Activated CD8-positive, alpha-beta memory T cell treated with anti-CD3 and anti-CD28 coated beads for 4 hours (primary cell): ENCODE results near the gene CDK19.

Experiments
- DNase-seq, 2 donors: peaks; one replicate each; pipeline ENCODE4 v3.0.0-alpha.2; 2020; ENCODE audit warnings: low read depth in 2 of 2

CDK19 gene

DNA sequence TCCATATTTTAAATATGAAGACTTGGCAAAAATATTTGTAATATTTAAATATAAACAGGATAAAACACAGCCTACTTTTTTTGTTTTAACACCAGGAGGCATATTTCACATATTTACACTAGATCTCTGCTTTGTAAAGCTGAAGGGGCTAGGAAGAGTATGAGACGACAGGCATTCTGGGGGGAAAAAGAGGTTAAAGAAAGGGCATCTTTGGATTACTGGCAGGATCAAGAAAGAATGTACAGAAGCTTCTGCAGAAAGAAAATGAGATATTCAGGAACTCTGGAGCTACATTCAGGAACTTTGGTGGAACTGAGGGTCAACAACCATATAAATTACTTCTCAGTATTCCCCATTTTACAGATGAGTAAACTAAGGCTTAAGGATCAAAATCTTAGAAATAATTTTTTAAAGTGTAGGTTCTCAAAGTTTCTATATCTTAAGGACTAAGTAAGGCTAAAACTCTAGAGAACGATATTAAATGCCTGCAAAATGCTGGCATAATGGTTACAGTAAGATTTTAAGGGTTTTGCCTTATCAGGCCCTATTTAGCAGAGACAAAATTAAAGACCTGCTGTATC, 156.5 kb downstream of the CDK19 start:
- DNase-seq: no peak

DNA sequence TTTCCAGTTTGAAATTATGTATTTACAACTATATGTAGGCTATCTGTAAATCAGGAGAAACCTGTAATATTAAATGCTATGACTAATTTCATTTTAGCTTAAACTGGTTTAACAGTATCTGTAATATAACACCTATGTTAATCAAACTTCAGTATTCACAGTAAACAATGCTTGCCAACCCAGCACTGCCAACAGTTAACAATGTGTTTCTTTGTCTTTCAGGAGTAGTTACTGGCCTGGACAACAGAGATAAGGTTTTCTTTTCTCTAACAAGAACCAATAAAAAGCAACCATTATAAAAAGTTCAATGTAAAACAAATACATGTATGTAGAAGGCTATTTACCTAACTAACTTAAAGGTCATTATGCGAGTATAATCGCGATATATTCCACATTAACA, 158.8 kb downstream of the CDK19 start:
- no peak for DNase-seq

DNA sequence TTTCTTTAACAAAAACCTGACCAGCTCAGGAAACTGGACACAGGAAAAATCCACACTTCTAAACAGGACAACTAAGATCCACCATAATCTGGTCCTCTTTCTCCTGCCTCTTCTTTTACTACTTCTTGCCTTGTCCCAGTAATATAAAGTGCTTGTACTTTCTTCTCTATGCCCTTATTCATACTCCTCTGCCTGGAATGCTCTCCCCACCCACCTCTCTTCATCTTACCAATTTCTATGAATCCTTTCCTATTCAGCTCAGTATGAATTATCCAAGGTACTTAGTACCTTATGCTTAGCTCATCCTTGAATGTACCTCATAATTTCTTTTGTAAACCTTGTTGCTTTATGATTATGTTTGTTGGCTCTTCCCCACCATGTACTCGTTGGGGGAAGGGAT, 159.4 kb downstream of the CDK19 start:
- no peak for DNase-seq

DNA sequence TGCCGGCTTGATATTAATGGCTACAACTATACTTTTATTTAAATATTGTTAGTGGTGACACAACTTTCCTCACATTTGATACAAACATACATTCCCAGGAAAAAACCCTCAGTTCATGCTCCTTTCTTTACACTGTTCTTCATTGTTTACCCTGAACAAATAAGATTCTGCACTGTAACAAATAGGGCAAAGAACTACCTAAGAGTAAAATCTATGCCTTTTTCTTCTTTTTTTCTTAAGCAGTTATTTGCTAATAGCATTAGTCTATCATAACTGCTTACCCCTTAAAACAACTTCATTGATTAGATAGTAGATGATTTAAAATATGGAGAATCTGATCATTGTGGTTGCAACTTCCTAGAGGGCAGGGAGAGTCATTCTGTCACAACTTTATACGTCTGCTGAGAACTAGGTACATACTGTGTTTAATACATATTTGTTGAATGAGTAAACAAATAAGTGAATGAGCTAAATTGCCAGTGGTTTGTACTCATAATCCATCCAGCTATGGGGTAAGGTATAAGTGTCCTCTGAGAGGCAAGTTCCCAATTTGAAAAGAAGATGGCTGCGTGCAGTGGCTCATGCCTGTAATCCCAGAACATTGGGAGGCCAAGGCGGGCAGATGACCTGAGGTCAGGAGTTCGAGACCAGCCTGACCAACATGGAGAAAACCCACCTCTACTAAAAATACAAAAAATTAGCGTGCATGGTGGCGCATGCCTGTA, 161.0 kb downstream of the CDK19 start:
- DNase-seq: no peak

DNA sequence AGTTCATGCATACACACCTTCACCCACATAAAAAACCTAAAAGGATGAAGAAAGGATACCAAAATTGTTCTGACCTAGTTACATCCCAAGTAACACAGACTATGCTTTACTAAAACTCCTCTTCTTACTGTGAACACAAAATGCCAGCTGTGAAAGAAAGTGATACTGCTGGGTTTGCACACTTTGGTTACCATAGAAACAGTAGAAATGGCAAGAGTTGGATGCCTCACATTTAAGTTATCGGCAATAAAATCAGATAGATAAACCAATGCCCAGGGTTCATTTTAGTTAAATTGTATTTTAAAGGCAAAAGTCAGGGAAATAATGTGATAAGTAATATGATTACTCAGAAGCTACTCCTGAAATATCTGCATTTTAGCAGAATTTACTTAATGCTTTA, 161.9 kb downstream of the CDK19 start:
- no peak for DNase-seq

DNA sequence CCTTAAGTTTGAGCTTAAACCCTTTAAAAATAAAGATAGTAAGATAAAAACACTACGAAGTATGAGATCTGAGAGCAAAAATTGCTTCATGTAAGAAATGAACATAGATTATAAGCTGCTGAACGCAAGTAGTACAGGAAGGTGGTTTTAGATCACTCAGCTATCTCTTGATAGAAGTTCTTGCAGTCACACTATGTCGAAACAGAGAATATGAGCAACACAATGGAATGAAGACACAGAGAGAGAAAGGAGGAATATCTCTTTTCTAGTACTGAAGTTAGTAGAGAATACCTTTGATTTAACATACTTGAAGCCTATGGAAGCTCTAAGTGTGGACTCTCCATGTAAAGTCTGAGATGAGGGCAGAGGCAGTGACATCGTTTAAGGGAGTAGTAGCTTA, 162.7 kb downstream of the CDK19 start:
- no peak for DNase-seq

DNA sequence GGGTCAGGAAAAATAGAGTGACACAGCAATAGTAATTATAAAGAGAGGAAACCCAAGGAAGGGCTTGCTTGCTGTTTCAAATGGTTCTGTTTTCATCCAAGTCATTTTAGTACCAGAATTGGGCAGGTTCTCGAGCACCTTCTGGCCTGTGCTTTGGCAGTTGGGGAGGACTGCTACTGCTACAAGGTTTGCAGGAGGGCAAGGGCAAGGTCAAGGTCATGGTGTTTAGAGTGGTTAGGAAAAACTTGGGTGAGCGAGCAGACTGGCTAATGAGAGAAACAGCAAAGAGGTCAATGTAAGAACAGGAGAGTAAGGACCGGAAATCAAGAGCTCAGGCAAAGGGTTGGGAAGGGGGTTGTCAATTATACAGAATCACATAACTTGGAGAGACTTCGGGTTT, 164.5 kb downstream of the CDK19 start:
- DNase-seq: no peak

DNA sequence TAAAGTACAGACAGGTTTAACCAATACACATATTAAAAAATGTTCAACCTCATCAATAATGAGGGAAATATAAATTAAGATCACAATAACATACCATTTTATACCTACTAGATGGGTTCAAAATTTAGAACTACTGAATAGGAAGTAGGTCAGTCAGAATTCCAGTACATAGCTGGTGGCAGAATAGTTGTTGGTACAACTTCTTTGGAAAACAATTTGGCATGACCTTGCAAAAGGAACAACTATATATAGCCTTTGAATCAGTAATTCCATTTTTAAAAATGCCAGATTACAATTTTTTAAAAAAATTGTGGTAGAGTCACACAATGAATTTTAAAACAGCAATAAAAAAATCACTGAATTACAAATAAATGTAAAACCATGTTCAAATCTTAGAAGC, 165.6 kb downstream of the CDK19 start:
- no peak for DNase-seq

DNA sequence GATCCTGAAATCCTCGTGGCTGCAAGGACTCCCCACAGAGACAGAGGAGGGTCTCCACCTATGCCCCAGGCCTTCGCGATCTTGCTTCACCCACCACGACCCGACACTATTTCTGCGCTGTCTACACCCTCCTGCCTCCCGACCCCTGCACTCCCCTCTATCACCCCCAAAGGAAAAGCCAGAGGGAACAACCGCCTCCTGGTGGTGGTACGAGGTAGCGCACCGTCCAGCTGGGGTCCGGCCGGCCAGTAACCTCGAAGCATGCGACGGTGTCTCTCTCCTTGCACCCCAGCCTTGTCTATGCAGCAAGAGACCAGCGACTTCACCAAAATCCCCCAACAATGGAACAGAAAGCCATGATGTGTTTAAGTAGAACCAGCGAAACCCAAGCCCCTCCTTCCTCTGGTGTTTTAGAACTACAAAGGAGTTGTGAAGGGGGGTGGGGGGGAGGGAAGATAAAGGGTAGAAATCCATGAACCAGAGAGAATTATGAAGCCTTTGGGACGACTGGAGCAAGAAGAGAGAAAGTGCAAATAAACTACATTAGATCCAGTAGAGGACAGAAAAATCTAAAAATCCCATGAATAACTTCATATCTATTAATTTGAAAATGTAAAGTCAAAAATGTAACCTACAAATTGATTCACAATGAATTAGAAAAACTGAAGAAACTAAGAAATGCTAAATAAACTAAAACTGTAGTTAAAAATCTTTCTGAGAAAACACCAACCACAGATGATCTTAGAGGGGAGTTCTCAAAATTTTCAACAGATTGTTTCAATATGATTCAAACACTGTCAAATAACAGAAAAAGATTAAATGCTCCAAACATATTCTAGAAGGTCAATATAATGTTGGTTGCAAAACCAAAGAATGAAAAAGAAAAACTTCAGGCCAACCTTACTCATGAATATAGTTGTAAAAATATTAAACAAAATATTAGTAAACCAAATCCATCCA, 168.0 kb downstream of the CDK19 start:
- DNase-seq: no peak

DNA sequence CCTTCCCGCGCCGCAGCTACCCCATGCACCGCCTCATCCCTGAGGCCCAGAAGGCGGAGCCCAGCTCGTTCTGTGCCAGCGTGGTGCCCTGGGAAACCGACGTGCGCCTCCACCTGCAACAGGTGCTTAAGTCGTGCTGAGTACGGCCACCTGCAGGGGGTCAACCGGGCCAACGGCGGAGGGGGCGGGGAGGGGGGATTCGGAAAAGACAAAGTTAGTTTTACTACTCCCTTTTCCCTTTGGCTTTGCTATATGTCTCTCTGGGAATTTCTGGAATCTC, 168.9 kb downstream of the CDK19 start:
- no peak for DNase-seq

DNA sequence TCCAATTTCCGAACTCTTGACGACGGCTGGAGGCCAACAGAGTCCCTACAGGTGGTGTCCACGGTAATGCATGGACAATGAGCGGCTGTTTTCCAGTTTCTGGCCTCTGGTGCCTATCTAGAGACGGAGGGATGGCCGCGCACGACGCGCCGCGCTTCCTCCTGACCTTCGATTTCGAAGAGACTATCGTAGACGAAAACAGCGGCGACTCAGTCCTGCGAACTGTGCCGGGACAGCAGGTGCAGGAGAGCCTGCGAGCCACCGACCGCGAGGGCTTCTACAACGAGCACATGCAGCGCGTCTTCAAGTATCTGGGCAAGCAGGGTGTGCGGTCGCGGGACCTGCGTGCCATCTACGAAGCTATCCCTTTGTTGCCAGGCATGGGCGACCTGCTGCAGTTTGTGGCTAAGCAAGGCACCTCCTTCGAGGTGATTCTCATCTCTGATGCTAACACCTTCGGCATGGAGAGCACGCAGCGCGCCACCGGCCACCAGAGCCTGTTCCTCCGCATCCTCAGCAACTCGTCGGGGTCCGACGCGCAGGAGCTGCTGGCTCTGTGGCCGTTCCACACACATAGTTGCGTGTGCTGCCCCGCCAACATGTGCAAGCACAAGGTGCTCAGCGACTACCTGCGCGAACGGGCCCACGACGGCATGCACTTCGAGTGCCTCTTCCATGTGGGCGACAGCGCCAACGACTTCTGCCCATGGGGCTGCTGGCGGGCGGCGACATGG, 169.4 kb downstream of the CDK19 start:
- no peak for DNase-seq

DNA sequence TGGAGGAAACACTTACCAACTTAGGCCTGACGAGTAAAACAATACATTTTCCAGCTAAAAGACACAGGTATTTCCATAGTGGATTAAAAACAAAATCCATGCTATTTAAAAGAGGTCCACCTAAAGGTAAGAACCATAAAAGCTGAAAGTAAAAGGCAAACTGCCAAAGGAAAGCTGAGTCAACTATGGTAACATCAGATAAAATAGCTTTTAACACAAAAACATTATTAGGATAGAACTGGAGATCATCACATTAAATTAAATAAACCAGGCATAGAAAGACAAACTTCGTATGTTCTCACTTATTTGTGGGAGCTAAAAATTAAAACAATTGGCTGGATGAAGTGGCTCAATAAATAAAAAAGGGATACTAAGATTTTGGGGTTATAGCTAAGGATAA, 172.1 kb downstream of the CDK19 start:
- no peak for DNase-seq

DNA sequence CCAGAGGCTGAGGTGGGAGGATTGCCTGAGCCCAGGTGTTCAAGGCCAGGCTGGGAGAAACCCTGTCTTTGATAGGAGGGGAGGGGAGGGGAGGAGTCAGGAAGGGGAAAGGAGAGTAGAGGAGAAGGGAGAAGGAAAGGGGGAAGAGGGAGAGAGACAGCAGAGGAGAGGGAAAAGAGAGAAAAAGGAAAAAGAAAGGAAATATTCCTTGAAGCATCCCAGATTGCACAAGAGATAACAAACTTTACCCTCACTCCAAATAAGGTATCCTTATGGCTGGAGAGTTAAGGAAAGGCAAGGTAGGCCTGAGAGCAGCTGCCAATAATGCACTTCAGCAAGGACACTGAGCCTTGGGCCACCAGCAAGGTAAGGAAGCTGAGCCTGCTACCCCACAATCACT, 172.6 kb downstream of the CDK19 start:
- DNase-seq: no peak

DNA sequence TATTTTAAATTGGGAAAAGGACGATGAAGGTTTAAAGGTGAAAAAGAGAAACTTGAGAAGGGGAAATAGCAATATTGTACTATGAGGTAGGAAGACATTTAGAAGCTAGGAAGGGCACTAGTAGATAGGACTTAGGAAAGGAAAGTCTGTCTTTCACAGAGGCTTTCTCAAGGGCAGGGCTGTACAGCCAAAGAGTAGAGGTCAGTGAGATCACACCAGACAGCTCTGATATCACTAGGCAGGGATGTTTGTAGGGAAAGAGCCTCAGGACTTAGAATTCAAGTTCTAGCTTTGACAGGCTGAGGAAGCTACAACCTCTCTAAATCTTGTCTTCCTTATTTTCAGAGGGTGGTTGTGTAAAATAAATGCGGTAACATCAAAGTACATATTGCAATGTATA, 178.5 kb downstream of the CDK19 start:
- DNase-seq: no peak

DNA sequence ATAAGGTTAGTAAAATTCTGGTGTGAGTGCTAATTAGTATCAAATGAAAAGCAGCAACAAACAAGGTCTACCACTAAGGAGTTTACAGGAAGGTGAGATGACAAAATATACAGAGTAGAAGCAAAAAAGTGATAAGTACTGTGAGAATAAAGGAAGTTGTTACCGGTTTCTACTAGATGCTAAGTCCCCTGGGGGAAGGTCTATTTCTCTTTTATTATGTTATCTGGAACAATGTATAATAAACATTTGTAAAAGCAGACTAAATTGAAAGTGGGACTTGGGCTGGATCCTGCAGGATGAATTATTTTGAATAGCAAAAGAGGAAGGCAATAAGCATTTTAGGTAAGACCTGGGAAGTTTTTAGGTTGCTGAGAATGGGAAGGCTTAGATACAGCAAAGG, 180.2 kb downstream of the CDK19 start:
- no peak for DNase-seq

DNA sequence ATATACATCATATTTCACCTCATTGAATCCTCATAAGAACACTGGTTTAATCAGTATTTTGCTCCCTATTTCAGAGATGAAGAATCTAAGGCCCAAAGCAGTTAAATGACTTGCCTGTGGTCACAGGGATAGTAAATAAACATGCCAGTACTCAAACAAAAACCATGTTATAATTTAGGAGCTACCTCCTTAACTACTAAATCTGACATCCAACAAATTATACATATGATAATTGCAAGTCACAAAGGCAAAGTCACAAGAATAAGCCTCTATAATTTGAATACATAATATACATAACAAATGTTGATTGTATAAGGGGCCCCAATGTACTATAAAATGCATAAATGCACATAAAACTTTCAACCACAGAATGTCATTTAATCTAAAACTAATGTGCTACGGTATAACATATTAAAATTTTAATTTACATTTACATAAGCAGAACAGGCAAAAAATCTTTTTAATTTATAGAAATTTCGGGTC, 181.5 kb downstream of the CDK19 start:
- DNase-seq: no peak

DNA sequence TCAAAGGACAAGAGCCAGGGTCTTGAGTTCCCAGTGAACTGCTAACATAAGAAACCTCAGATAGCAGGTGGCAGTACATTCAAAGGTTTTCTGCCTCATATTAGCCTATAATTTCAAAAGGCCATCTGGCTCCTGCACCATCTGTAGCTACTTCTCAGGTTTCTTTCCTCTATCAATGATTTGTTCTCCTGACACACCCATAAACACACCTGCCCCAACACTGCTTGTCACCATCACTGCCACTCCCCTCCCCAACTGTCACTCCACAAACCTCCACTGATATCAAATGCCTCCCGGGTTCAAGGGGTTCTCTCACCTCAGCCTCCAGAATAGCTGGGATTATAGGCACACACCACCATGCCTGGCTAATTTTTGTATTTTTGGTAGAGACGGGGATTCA, 186.1 kb downstream of the CDK19 start:
- no peak for DNase-seq

DNA sequence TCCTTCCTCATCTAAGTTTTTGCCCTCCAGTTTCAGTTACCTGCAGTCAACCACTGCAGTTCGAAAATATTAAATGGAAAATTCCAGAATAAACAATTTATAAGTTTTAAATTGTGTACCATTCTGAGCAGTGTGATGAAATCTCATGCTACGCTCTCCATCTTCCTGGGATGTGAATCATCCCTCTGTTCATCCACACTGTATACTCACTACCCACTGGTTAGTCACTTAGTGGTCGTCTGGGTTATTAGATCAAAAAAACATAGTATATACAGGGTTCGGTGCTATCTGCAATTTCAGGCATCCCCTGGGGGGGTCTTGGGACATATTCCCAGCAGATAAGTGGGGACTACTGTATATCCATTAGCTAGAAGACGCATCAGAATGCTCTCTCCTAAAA, 186.9 kb downstream of the CDK19 start:
- no peak for DNase-seq

DNA sequence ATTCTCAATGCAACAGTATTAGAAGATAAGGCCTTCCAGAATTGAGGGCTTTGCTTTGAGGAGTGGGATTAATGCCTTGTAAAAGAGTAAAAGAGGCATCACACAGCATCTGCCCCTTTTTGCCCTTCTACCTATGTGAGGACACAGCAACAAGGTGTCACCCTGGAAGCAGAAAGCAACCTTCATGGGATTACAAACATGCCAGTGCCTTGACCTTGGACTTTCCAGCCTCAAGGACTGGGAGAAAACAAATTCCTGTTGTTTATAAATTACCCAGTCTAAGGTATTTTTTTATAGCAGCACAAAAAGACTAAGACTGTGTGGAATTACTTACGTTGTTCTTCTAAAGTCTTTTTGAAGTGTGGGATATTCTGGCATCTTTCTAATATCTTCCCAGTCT, 188.8 kb downstream of the CDK19 start:
- DNase-seq: no peak

DNA sequence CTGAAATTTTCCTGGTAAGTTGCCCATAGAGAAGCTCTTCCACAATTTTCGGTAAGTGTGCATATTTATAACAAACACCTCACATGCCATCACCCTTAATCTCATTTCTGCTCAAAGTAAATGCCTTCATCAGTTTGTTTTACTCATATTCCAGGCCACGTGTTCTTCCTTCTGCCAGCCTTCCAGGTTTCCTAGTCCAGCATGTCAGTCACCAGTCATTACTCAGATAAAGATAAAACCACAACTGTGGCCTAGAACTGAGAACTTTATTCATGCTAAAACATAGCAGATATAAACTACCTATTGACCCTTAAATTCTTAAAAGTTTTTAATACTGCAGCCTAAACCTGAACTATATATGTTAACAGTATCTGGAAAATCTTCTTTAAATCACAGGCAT, 189.4 kb downstream of the CDK19 start:
- no peak for DNase-seq

DNA sequence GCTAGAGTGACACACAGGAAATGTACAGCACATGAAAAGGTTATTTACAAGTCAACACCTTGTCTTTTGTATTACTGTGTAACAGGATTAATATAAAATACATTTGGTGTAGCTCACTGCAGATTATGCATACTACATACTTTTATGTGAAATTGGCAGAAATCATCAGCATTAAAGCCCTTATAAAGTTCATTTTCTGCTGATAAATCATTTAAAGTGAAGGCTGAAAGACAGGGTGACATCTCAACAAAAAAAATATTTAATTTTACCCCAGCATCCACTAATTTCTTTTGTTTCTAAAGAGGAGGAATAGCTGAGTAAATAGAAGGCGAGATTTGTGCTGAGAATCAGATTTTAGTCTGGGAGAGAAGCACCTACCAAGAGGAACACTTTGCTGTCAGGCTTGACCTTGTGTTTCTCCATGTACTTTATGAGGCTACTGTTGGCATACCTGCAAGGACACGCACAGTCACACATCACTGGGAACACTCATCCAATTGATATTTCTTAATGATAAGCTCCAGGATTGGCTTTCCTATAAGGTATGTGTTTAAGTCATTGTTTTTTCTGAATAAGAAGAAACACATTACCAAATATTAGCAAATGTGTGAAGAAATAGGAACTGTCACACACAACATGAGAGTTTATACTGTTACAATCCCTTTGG, 192.2 kb downstream of the CDK19 start:
- no peak for DNase-seq

DNA sequence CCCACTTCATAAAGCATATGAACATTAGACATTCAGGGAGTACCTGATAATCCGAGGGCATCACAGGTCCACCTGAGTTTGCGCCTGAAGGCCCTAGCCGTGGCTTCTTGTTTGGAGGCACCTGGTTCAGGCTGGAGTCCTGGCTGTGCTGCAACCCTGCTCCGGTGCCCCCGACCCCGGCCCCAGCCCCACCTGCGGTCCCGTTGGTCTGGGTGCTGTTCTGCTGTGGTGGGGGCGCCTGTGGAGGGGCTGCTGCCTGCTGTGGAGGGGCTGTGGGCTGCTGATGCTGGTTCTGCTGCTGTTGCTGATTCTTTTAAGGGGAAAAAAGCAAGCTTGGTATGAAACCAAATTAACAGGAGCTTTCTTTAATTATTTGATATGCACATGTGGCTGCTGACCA, 194.2 kb downstream of the CDK19 start:
- DNase-seq: no peak
